HEK293 (cell line): Measurements from ENCODE around the gene SMIM36.

Source experiments
- KLF8 ChIP-seq: fragments of 450-650 bp; formaldehyde crosslinking; IDR thresholded peaks from 2 replicates; pipeline ENCODE4 v1.5.1; 2016; ENCODE audit warnings: missing biosample characterization, missing genetic modification characterization
- MYNN ChIP-seq: fragments of 450-650 bp; formaldehyde crosslinking; IDR thresholded peaks from 2 replicates; pipeline ENCODE4 v1.5.1; 2016; ENCODE audit warnings: missing biosample characterization, missing genetic modification characterization, borderline replicate concordance
- ZNF16 ChIP-seq: fragments of 450-650 bp; formaldehyde crosslinking; IDR thresholded peaks from 2 replicates; pipeline ENCODE4 v1.5.1; 2016; ENCODE audit warnings: low read depth, missing biosample characterization, missing genetic modification characterization
- ZNF214 ChIP-seq: fragments of 450-650 bp; formaldehyde crosslinking; IDR thresholded peaks from 2 replicates; pipeline ENCODE4 v1.5.1; 2017; ENCODE audit warnings: missing biosample characterization, mild to moderate bottlenecking, missing genetic modification characterization, borderline replicate concordance
- ZNF335 ChIP-seq: fragments of 450-650 bp; formaldehyde crosslinking; conservative IDR thresholded peaks from 2 replicates; pipeline ENCODE4 v1.5.1; 2016; ENCODE audit warnings: missing biosample characterization, missing genetic modification characterization
- ZNF660 ChIP-seq: fragments of 450-650 bp; IDR thresholded peaks from 2 replicates; pipeline ENCODE4 v1.5.1; 2018; ENCODE audit warnings: missing biosample characterization, mild to moderate bottlenecking, missing genetic modification characterization
- ZNF670 ChIP-seq: fragments of 450-650 bp; formaldehyde crosslinking; IDR thresholded peaks from 2 replicates; pipeline ENCODE4 v1.5.1; 2016; ENCODE audit warnings: missing biosample characterization, missing genetic modification characterization, low read depth
- TF ChIP-seq, protein P1 (sequence below): fragments of 450-650 bp; formaldehyde crosslinking; IDR thresholded peaks from 2 replicates; pipeline ENCODE4 v1.5.1; 2016; ENCODE audit warnings: missing biosample characterization, missing genetic modification characterization
- TF ChIP-seq, protein P2 (sequence below): fragments of 450-650 bp; formaldehyde crosslinking; IDR thresholded peaks from 2 replicates; pipeline ENCODE4 v1.5.1; 2016; ENCODE audit warnings: missing biosample characterization, missing genetic modification characterization
- TF ChIP-seq, protein P3 (sequence below): fragments of 450-650 bp; formaldehyde crosslinking; IDR thresholded peaks from 2 replicates; pipeline ENCODE4 v1.5.1; 2016; ENCODE audit warnings: missing biosample characterization, missing genetic modification characterization
- TF ChIP-seq, protein P4 (sequence below): fragments of 450-650 bp; formaldehyde crosslinking; IDR thresholded peaks from 2 replicates; pipeline ENCODE4 v1.5.1; 2017; ENCODE audit warnings: missing biosample characterization, missing genetic modification characterization

DNA sequence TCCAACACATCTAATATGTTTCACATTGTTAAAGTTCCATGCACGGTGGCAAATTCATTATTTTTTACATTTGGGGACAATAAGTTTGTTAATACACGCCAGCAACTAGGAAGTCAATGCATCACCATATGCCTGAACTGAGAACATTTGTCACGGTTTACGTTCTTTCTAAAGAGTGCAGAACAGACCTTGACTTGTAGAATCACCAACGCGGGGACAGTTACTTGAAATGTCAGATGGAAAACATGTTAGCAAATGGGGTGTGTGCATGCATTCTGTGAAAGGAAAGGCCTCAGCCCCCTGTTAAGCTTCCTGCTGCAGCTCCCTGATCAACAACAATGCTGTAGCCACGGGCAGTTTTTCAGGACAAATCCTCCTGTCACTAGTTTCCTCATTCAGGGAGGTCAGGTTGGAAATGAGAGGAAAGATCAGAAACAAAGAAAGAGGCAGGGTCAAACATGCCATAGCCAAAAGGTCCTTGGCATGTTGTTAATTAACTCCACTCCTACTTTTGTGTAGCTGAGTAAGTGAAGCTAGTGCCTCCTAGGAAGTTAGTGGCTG is 18.4 kb downstream of the SMIM36 start:
- no peak for TF ChIP-seq ZNF214
- TF ChIP-seq ZNF670 (tag by site-specific recombination), result no peak
- TF ChIP-seq, protein P1, sequence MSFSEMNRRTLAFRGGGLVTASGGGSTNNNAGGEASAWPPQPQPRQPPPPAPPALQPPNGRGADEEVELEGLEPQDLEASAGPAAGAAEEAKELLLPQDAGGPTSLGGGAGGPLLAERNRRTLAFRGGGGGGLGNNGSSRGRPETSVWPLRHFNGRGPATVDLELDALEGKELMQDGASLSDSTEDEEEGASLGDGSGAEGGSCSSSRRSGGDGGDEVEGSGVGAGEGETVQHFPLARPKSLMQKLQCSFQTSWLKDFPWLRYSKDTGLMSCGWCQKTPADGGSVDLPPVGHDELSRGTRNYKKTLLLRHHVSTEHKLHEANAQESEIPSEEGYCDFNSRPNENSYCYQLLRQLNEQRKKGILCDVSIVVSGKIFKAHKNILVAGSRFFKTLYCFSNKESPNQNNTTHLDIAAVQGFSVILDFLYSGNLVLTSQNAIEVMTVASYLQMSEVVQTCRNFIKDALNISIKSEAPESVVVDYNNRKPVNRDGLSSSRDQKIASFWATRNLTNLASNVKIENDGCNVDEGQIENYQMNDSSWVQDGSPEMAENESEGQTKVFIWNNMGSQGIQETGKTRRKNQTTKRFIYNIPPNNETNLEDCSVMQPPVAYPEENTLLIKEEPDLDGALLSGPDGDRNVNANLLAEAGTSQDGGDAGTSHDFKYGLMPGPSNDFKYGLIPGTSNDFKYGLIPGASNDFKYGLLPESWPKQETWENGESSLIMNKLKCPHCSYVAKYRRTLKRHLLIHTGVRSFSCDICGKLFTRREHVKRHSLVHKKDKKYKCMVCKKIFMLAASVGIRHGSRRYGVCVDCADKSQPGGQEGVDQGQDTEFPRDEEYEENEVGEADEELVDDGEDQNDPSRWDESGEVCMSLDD (tag by site-specific recombination), result no peak
- TF ChIP-seq, protein P2, sequence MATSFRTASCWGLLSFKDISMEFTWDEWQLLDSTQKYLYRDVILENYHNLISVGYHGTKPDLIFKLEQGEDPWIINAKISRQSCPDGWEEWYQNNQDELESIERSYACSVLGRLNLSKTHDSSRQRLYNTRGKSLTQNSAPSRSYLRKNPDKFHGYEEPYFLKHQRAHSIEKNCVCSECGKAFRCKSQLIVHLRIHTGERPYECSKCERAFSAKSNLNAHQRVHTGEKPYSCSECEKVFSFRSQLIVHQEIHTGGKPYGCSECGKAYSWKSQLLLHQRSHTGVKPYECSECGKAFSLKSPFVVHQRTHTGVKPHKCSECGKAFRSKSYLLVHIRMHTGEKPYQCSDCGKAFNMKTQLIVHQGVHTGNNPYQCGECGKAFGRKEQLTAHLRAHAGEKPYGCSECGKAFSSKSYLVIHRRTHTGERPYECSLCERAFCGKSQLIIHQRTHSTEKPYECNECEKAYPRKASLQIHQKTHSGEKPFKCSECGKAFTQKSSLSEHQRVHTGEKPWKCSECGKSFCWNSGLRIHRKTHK (tag by site-specific recombination), result no peak
- TF ChIP-seq, protein P3, sequence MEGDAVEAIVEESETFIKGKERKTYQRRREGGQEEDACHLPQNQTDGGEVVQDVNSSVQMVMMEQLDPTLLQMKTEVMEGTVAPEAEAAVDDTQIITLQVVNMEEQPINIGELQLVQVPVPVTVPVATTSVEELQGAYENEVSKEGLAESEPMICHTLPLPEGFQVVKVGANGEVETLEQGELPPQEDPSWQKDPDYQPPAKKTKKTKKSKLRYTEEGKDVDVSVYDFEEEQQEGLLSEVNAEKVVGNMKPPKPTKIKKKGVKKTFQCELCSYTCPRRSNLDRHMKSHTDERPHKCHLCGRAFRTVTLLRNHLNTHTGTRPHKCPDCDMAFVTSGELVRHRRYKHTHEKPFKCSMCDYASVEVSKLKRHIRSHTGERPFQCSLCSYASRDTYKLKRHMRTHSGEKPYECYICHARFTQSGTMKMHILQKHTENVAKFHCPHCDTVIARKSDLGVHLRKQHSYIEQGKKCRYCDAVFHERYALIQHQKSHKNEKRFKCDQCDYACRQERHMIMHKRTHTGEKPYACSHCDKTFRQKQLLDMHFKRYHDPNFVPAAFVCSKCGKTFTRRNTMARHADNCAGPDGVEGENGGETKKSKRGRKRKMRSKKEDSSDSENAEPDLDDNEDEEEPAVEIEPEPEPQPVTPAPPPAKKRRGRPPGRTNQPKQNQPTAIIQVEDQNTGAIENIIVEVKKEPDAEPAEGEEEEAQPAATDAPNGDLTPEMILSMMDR (tag by site-specific recombination), result no peak
- no peak for TF ChIP-seq ZNF335
- no peak for TF ChIP-seq ZNF660 (tag by site-specific recombination)
- TF ChIP-seq MYNN (tag by site-specific recombination), result no peak
- TF ChIP-seq, protein P4, sequence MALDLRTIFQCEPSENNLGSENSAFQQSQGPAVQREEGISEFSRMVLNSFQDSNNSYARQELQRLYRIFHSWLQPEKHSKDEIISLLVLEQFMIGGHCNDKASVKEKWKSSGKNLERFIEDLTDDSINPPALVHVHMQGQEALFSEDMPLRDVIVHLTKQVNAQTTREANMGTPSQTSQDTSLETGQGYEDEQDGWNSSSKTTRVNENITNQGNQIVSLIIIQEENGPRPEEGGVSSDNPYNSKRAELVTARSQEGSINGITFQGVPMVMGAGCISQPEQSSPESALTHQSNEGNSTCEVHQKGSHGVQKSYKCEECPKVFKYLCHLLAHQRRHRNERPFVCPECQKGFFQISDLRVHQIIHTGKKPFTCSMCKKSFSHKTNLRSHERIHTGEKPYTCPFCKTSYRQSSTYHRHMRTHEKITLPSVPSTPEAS (tag by site-specific recombination), result no peak
- no peak for TF ChIP-seq ZNF16 (tag by site-specific recombination)
- no peak for TF ChIP-seq KLF8 (tag by site-specific recombination)
